GM19455 (cell line): ENCODE data around the gene EMD.

Source experiments
- ATAC-seq: cut with Tn5 transposase; IDR thresholded peaks from one replicate; pipeline ENCODE4 v1.9.1; 2021; ENCODE audit not compliant: unreplicated experiment

The EMD gene

GRCh38 chrX:154355094-154355775 is 23.9 kb upstream of the EMD start:
- no peak for ATAC-seq

GRCh38 chrX:154355776-154356140 is 23.3 kb upstream of the EMD start:
- no peak for ATAC-seq

GRCh38 chrX:154356596-154356995 is 22.5 kb upstream of the EMD start:
- ATAC-seq = no peak

GRCh38 chrX:154357205-154357604 is 21.9 kb upstream of the EMD start:
- no peak for ATAC-seq

- ATAC-seq = no peak
Measured at GRCh38 chrX:154358011-154358410, 21.1 kb upstream of the EMD start.

GRCh38 chrX:154358829-154359228 is 20.3 kb upstream of the EMD start:
- ATAC-seq = no peak

GRCh38 chrX:154359362-154360154 is 19.5 kb upstream of the EMD start:
- ATAC-seq = no peak

- no peak for ATAC-seq
Measured at GRCh38 chrX:154360155-154360713, 18.9 kb upstream of the EMD start.

- ATAC-seq = no peak
Measured at GRCh38 chrX:154362085-154362742, 16.9 kb upstream of the EMD start.

GRCh38 chrX:154363706-154364439 is 15.2 kb upstream of the EMD start:
- no peak for ATAC-seq

- ATAC-seq = no peak
Measured at GRCh38 chrX:154365052-154365600, 14.0 kb upstream of the EMD start.

- no peak for ATAC-seq
Measured at GRCh38 chrX:154365997-154366665, 13.0 kb upstream of the EMD start.

GRCh38 chrX:154366666-154367055 is 12.4 kb upstream of the EMD start:
- no peak for ATAC-seq

- no peak for ATAC-seq
Measured at GRCh38 chrX:154367474-154368308, 11.4 kb upstream of the EMD start.

GRCh38 chrX:154368630-154369448 is 10.3 kb upstream of the EMD start:
- ATAC-seq = no peak

GRCh38 chrX:154369449-154370299 is 9.4 kb upstream of the EMD start:
- no peak for ATAC-seq

GRCh38 chrX:154370300-154371016 is 8.6 kb upstream of the EMD start:
- ATAC-seq = no peak
